OCI-LY7 (cell line): ENCODE results near the gene ROM1.

Experiments used
- CTCF ChIP-seq: fragments of 200-600 bp; sonication (generic); conservative IDR thresholded peaks from 2 replicates; pipeline ENCODE4 v1.5.1; 2014; ENCODE audit warnings: mild to moderate bottlenecking, antibody characterized with exemption, low read length, moderate library complexity, mixed read lengths
- EZH2phosphoT487 ChIP-seq: fragments of 200-600 bp; sonication (generic); IDR thresholded peaks from 2 replicates; pipeline ENCODE4 v1.6.1; 2018; ENCODE audit warnings: low read depth, borderline replicate concordance, mild to moderate bottlenecking, mixed run types, antibody characterized with exemption, low read length, moderate library complexity, mixed read lengths

GRCh38 chr11:62600367-62601121, 12.5 kb upstream of the ROM1 start:
- TF ChIP-seq CTCF (no peak), EZH2phosphoT487 (no peak)
